CD4-positive, alpha-beta T cell treated with Interleukin-6 for 4 hours (primary cell): Measurements from ENCODE around the gene CHD2.
"Not testable (repeated sequence)": the region's sequence is repeated elsewhere in the genome, so short reads cannot be mapped to it uniquely, and the experiment has no call there.

Experiments used
- DNase-seq: peaks from one replicate; pipeline ENCODE4 v3.0.0-alpha.2; 2020; ENCODE audit warnings: mixed read lengths

CHD2 gene

GRCh38 chr15:93037820-93038705 lies 137.9 kb downstream of the CHD2 start:
- no peak for DNase-seq

GRCh38 chr15:93039562-93040287 lies 139.6 kb downstream of the CHD2 start:
- DNase-seq = not testable (repeated sequence)

GRCh38 chr15:93040288-93041158 lies 140.4 kb downstream of the CHD2 start:
- no peak for DNase-seq

GRCh38 chr15:93041159-93041547 lies 141.0 kb downstream of the CHD2 start:
- no peak for DNase-seq

- no peak for DNase-seq
Measured at GRCh38 chr15:93042211-93042610, 142.1 kb downstream of the CHD2 start.

- no peak for DNase-seq
Measured at GRCh38 chr15:93042691-93043378, 142.7 kb downstream of the CHD2 start.

- DNase-seq = no peak
Measured at GRCh38 chr15:93043621-93044300, 143.6 kb downstream of the CHD2 start.

GRCh38 chr15:93044301-93045190 lies 144.4 kb downstream of the CHD2 start:
- no peak for DNase-seq

GRCh38 chr15:93045191-93045785 lies 145.2 kb downstream of the CHD2 start:
- DNase-seq = no peak

GRCh38 chr15:93046120-93046519 lies 146.0 kb downstream of the CHD2 start:
- DNase-seq = no peak

- no peak for DNase-seq
Measured at GRCh38 chr15:93046721-93047120, 146.6 kb downstream of the CHD2 start.

GRCh38 chr15:93047621-93048425 lies 147.7 kb downstream of the CHD2 start:
- peak; percentile 47 for DNase-seq

- no peak for DNase-seq
Measured at GRCh38 chr15:93048426-93048721, 148.2 kb downstream of the CHD2 start.

- DNase-seq = no peak
Measured at GRCh38 chr15:93048759-93049161, 148.6 kb downstream of the CHD2 start.

- no peak for DNase-seq
Measured at GRCh38 chr15:93049233-93049632, 149.1 kb downstream of the CHD2 start.

- no peak for DNase-seq
Measured at GRCh38 chr15:93049914-93050578, 149.9 kb downstream of the CHD2 start.

GRCh38 chr15:93050648-93051047 lies 150.5 kb downstream of the CHD2 start:
- DNase-seq = no peak

- no peak for DNase-seq
Measured at GRCh38 chr15:93051236-93052089, 151.3 kb downstream of the CHD2 start.
